Suprapubic skin (tissue), 4 donors: ENCODE data around the gene IL1RAPL2.

ENCODE experiments used
- CTCF ChIP-seq, 2 donors: fragments of 200-600 bp in 1 of 2; fragments of 450-650 bp in 1 of 2; sonication (generic) in 1 of 2; IDR thresholded peaks; one replicate each; pipeline ENCODE4 v1.5.1; 2016 to 2019; ENCODE audit warnings: antibody characterized with exemption in 2 of 2, mild to moderate bottlenecking in 1 of 2, moderate library complexity in 1 of 2
- POLR2A ChIP-seq, 2 donors: fragments of 450-650 bp; IDR thresholded peaks; one replicate each; pipeline ENCODE4 v1.6.1; 2017; ENCODE audit warnings: antibody characterized with exemption in 2 of 2, mild to moderate bottlenecking in 2 of 2, moderate library complexity in 2 of 2
- POLR2AphosphoS5 ChIP-seq, 3 donors: sonication (generic); formaldehyde crosslinking; IDR thresholded peaks; one replicate each; pipeline ENCODE4 v1.6.1; 2017; ENCODE audit warnings: antibody characterized with exemption in 3 of 3

GRCh38 chrX:105754286-105754964 is 1188.4 kb downstream of the IL1RAPL2 start:
- TF ChIP-seq CTCF (IDR thresholded peaks at IDR 0.05) (no peak), POLR2AphosphoS5 (IDR thresholded peaks at IDR 0.05) (no peak), POLR2A (IDR thresholded peaks at IDR 0.05) (no peak)
